Omental fat pad (tissue), 4 donors: ENCODE measurements around the gene SORCS2. TPM values are rescaled to one million over a fixed set of nuclear protein-coding genes. Genes with fewer than 3 reads are reported as not detected.

ENCODE experiments used
- ATAC-seq: fragments of 150-250 bp; one replicate; pipeline ENCODE4 v1.9.1; 2016; ENCODE audit warnings: mild to moderate bottlenecking, moderate library complexity; ENCODE audit not compliant: low FRiP score
- DNase-seq: peaks from one replicate; pipeline ENCODE4 v3.0.0-alpha.2; 2019; ENCODE audit warnings: low spot score
- total RNA-seq, 4 donors: library from RNA; depleted of rRNA; stranded (reverse); fragments of >200 nt; gene quantifications; one replicate each; pipeline ENCODE4 v1.1.0, GENCODE V29; 2016
- TF ChIP-seq, protein P1 (sequence below), 3 donors: fragments of 450-650 bp; IDR thresholded peaks; one replicate each; pipeline ENCODE4 v1.5.1; 2016 to 2017; ENCODE audit warnings: antibody characterized with exemption in 3 of 3, mild to moderate bottlenecking in 3 of 3, moderate library complexity in 2 of 3

SORCS2 gene
- total RNA-seq, 4 donors from 2014 or later, result 0.63 to 4.6 (median 1.2) TPM

DNA sequence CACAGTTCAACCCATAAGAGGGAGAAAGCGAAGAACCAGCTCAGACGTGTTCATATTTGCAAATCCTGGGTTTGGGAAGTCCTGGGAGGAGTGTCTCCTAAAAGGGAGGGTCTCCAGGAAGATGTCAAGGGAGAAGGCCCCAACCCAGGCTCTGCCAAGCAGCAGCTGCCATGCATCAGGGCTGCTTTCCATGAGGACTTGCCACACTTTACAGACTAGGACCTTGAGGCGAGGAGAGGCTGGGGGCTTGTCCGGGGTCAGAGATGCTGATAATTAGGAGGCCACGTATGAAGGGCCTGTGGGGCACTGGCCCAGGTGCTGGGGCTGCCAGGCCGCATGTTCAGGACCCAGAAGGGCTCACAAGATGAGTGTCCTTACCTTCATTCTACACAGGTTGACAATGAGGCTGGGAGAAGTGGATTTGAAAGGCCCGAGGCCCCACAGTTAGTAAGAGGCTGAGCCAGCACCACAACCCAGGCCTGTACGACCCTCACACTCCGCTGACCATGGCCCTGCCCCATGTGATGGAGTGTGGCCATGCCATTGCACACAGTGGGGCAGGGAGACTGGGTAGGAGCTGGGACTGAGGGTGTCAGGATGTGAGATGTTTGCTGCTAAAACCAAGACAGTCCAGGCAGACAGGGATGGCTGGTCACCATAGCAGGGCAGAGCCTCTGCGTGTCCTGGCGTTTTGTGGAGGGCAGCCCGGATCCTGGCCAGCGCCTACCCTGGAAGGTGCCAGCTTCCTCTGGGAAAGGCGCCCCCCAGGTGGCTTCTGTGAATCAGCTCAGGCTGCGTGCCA is 147.6 kb downstream of the SORCS2 start:
- no peak for DNase-seq

DNA sequence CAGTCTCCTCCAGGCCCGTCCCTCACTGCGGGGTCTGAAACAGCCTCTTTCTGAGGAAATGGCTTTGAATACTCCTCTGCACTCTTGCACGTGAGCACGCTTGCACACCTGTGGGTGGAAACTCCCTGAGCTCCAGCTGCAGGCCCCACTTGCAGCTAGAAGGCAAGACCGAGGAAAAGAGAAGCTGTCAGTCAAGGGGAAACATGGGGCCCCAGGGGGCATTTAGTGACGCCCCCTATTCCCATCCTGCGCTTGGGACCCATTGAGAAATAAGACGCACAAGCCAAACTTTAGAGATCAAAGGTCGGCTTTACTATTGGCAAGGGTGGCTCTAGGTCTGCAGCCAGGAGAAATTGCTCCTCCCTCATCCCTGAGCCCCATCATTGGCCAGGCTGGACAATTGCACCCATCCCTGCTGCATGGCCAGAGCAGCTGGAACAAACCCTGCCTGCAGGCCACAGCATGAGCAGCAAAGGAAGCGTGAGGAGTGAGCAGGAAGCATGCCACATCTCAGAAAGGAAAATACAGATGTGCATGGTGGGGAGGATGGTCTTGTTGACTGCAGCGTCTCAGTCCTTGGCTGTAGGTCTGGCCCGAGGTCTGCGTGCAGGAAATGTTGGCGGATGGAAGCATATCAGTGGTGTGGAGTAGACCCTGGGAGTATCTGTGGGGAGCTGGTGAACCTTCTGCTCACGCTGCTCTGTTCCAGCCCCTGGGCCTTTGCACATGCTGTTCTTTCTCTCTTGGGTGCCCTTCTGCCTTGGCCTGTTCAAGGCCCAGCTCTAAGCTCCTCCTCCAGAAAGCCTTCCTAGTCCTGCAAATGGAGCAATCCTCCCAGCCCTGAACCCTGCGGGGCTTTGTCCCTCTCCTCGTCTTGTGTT is 148.5 kb downstream of the SORCS2 start:
- ATAC-seq, result no peak
- no peak for DNase-seq
- TF ChIP-seq, protein P1, sequence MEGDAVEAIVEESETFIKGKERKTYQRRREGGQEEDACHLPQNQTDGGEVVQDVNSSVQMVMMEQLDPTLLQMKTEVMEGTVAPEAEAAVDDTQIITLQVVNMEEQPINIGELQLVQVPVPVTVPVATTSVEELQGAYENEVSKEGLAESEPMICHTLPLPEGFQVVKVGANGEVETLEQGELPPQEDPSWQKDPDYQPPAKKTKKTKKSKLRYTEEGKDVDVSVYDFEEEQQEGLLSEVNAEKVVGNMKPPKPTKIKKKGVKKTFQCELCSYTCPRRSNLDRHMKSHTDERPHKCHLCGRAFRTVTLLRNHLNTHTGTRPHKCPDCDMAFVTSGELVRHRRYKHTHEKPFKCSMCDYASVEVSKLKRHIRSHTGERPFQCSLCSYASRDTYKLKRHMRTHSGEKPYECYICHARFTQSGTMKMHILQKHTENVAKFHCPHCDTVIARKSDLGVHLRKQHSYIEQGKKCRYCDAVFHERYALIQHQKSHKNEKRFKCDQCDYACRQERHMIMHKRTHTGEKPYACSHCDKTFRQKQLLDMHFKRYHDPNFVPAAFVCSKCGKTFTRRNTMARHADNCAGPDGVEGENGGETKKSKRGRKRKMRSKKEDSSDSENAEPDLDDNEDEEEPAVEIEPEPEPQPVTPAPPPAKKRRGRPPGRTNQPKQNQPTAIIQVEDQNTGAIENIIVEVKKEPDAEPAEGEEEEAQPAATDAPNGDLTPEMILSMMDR (IDR thresholded peaks at IDR 0.05), result no peak

More for the DNA sequence above, 147.6 kb downstream of the SORCS2 start:
- ATAC-seq, result no peak
- TF ChIP-seq, protein P1 (IDR thresholded peaks at IDR 0.05), result no peak

DNA sequence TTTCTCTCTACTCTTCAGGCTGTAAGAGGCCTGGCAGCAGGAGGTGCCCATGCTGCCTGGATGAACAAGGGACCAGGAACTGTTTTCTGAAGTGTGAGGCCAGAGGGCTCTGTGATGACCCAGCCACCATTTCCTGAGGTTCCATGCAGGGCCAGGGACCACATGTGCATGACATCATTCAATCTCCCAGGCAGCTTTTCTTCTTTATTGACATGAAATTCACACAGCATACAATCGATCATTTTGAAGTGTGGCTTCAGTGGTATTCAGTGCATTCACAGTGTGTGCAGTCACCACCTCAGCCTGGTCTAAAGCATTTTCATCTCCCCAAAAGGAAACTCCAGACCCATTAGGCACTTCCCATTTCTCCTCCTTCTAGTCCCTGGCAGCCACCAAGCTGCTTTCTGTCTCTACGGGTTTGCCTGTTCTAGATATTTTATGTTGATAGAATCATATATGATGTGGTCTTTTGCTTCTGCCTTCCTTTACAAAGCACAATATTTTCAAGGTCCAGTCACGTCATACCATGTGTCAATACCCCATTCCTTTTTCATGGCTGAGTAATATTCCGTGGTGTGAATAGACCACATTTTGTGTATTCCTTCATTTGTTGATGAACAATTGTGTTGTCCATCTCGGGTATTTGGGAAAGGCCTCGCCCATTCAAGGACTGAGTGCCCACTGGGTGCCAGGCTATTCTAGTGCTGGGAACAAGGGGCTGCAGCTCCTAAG is 149.3 kb downstream of the SORCS2 start:
- DNase-seq, result no peak
- ATAC-seq, result no peak
- TF ChIP-seq, protein P1 (IDR thresholded peaks at IDR 0.05), result no peak

DNA sequence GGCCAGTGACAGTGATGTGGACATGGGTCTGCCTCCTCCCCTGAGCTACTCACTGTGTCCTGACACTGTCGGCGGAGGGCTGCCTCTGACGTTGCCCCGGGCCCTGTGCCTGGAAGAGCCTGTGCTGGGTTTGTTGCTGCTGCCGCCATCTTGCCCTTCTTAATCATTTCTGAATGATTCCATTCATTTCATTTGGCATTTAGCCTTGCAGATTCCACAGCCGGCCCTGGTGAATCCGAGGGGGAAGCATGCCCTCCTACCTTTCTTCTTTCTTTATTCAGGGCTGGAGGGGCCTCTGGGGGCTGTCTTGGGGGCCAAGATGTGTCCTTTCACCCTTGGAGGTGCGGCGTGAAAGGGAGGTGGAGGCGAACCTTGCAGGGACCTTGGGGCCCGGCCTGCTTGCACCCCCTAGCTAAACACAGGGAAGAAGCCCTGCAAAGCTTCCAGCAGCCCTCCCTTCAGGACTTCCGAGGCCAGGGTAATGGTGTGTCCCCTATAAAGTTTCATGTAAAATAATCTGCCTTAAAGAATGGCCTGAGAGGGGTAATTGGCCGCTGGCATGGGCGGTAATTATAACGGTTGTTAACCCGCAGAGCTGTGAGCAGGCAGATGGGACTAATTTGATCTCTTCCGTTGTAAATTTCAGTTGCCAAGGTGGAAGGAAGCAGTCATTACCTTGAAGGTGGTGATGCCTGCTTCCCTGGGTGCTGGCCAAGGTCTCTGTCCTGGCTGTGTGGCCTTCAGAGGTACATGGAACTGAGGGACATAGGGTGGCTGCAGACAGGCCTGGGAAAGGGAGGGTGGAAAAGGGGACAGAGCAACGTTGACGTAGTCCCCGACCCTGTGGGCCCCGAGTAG is 150.1 kb downstream of the SORCS2 start:
- ATAC-seq (no peak), DNase-seq (no peak)
- TF ChIP-seq, protein P1 (IDR thresholded peaks at IDR 0.05), result no peak

DNA sequence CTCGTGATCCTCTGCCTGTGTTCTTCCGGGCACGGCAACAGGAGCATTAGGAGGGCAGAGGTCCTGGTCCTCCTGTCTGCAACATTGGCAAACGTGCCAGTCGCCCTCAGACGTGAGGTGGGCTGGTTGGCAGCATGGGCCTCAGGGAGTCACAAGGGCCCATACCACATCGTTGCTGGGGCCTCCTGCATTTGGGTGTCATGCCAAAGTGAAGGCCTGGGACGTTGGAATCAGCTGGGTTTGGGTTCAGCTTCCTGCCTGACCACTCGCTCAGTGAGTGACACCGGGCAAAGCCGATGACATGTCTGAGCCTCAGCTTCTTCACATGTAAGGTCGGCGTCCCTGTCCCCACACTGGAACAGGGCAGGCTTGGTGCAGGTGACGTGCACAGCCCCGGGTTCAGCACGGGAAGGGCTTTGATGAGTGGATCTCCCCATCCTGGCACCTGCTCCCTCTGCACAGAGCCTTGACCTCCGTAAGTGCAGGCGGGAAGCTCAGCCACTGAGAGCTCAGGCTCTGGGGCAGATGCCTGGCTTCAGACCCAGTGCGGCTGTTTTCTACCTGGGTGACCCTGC is 150.8 kb downstream of the SORCS2 start:
- ATAC-seq (no peak), DNase-seq (no peak)
- TF ChIP-seq, protein P1 (IDR thresholded peaks at IDR 0.05), result no peak

DNA sequence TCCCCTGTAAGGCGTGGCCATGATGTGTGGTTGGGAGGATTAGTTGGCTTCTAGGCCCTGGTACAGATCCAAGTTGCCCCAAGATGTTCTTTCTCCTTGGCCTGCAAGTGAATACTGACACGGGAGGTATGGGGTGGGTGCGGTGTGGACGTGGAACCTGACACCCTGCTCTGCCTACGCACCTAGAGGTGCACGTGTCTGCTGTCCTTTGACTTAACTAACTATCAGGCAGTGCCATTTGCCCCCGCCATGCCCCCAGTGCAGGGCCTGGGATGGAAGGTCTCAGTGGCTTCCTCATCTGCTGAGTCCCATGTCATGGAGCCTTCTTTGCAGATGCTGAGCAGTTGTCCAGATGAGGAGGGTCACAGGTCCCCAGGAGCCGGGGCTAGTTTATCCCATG is 151.6 kb downstream of the SORCS2 start:
- TF ChIP-seq, protein P1 (IDR thresholded peaks at IDR 0.05), result no peak
- no peak for DNase-seq
- ATAC-seq, result no peak
